ENCODE measurements around the gene BRD9.
"Not testable (repeated sequence)": the region's sequence is repeated elsewhere in the genome, so short reads cannot be mapped to it uniquely, and the experiment has no call there.

Gene BRD9

GRCh38 chr5:902129-902916 is 9.7 kb upstream of the BRD9 start:
- no peak for DNase-seq (ENCODE audit: low read depth)

- no peak for DNase-seq (ENCODE audit: low read depth)
Observed at GRCh38 chr5:900781-901180, 8.2 kb upstream of the BRD9 start.

- no peak for DNase-seq (ENCODE audit: low read depth)
Observed at GRCh38 chr5:893711-894110, 1.1 kb upstream of the BRD9 start.

- no peak for DNase-seq (ENCODE audit: low read depth)
Observed at GRCh38 chr5:893137-893506, 521 bp upstream of the BRD9 start.

- no peak for DNase-seq (ENCODE audit: low read depth)
Observed at GRCh38 chr5:891837-892393, 686 bp downstream of the BRD9 start.

- DNase-seq (ENCODE audit: low read depth) = no peak
Observed at GRCh38 chr5:891117-891836, 1.3 kb downstream of the BRD9 start.

GRCh38 chr5:889075-889710 is 3.4 kb downstream of the BRD9 start:
- DNase-seq (ENCODE audit: low read depth) = no peak

- no peak for DNase-seq (ENCODE audit: low read depth)
Observed at GRCh38 chr5:888638-889035, 4.0 kb downstream of the BRD9 start.

- no peak for DNase-seq (ENCODE audit: low read depth)
Observed at GRCh38 chr5:887947-888637, 4.5 kb downstream of the BRD9 start.

- no peak for DNase-seq (ENCODE audit: low read depth)
Observed at GRCh38 chr5:886716-887325, 5.8 kb downstream of the BRD9 start.

- no peak for DNase-seq (ENCODE audit: low read depth)
Observed at GRCh38 chr5:886036-886435, 6.6 kb downstream of the BRD9 start.

GRCh38 chr5:885529-885928 is 7.1 kb downstream of the BRD9 start:
- DNase-seq (ENCODE audit: low read depth) = no peak

- DNase-seq (ENCODE audit: low read depth) = no peak
Observed at GRCh38 chr5:885127-885442, 7.5 kb downstream of the BRD9 start.

- no peak for DNase-seq (ENCODE audit: low read depth)
Observed at GRCh38 chr5:884345-885126, 8.1 kb downstream of the BRD9 start.

- DNase-seq (ENCODE audit: low read depth) = no peak
Observed at GRCh38 chr5:883475-884181, 9.0 kb downstream of the BRD9 start.

GRCh38 chr5:882253-883183 is 10.1 kb downstream of the BRD9 start:
- DNase-seq (ENCODE audit: low read depth) = no peak

GRCh38 chr5:881551-881935 is 11.1 kb downstream of the BRD9 start:
- DNase-seq (ENCODE audit: low read depth) = no peak

GRCh38 chr5:880816-881550 is 11.6 kb downstream of the BRD9 start:
- no peak for DNase-seq (ENCODE audit: low read depth)

- not testable (repeated sequence) for DNase-seq (ENCODE audit: low read depth)
Observed at GRCh38 chr5:878677-879076, 13.9 kb downstream of the BRD9 start.

Data from activated T-helper 9 cell treated with anti-CD3 and anti-CD28 coated beads, Interleukin-2, amount 50 U/mL, for 16 hours (primary cell).